DOHH2 (cell line): ENCODE data around the gene DDX49.

Source experiments
- CTCF ChIP-seq: fragments of 200-600 bp; sonication (generic); IDR thresholded peaks from one replicate; pipeline ENCODE4 v1.5.1; 2014; ENCODE audit warnings: antibody characterized with exemption, mild to moderate bottlenecking, low read depth, low read length; ENCODE audit not compliant: poor library complexity, severe bottlenecking
- EZH2phosphoT487 ChIP-seq: fragments of 200-600 bp; sonication (generic); IDR thresholded peaks from 2 replicates; pipeline ENCODE4 v1.6.1; 2017; ENCODE audit warnings: borderline replicate concordance, mild to moderate bottlenecking, antibody characterized with exemption, low read length, moderate library complexity, mixed read lengths

DNA sequence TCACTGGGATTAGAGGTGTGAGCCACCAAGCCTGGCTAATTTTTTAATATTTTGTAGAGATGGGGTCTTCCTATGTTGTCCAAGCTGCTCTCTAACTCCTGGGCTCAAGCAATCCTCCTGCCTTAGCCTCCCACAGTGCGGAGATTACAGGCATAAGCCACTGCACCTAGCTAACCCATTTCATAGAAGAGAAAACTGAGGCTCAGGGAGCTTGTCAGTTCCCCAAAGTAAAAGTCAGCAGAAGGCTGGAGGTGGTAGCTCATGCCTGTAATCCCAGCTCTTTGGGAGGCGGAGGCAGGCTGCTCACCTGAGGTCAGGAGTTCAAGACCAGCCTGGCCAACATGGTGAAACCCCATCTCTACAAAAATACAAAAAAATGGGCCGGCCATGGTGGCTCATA lies 30.3 kb downstream of the DDX49 start:
- TF ChIP-seq CTCF (no peak), EZH2phosphoT487 (no peak)
